WTC11 (cell line): ENCODE data around the gene CHD9. TPM values are rescaled to one million over a fixed set of nuclear protein-coding genes. Genes with fewer than 3 reads are reported as not detected.

Source experiments
- ATAC-seq: fragments of 200-7000 bp; cut with Tn5 transposase; 2 replicates; pipeline ENCODE4 v1.10.0; 2021; ENCODE audit warnings: mild to moderate bottlenecking, moderate library complexity
- CTCF ChIA-PET: fragments of 300-600 bp; sonication (Branson Sonifier 250); formaldehyde crosslinking; loops from one replicate; lab custom pipeline; 2021; ENCODE audit warnings: antibody characterized with exemption; lab: Charles Lee
- POLR2A ChIA-PET: fragments of 350-600 bp; sonication (Branson Sonifier 250); formaldehyde crosslinking; loops from one replicate; lab custom pipeline; 2021; ENCODE audit warnings: antibody characterized with exemption; lab: Charles Lee
- DNase-seq: peaks from one replicate; pipeline ENCODE4 v3.0.0; 2021; ENCODE audit warnings: low spot score
- H3K27ac Mint-ChIP-seq: 2 replicates; pipeline ENCODE4 v1.8.0; 2021; ENCODE audit warnings: mixed read lengths
- H3K27me3 Mint-ChIP-seq: 2 replicates; pipeline ENCODE4 v1.8.0; 2021; ENCODE audit warnings: low read depth, mild to moderate bottlenecking, moderate library complexity, mixed read lengths
- H3K36me3 Mint-ChIP-seq: 2 replicates; pipeline ENCODE4 v1.8.0; 2021; ENCODE audit warnings: mixed read lengths
- H3K4me1 Mint-ChIP-seq: 2 replicates; pipeline ENCODE4 v1.8.0; 2022; ENCODE audit warnings: mixed read lengths
- H3K4me3 Mint-ChIP-seq: 2 replicates; pipeline ENCODE4 v1.8.0; 2021; ENCODE audit warnings: mild to moderate bottlenecking, moderate library complexity, mixed read lengths
- H3K9me3 Mint-ChIP-seq: 2 replicates; pipeline ENCODE4 v1.8.0; 2021; ENCODE audit warnings: mixed read lengths
- CREB1 ChIP-seq: sonication (generic); formaldehyde crosslinking; IDR thresholded peaks from 2 replicates; pipeline ENCODE4 v1.8.0; 2023; ENCODE audit warnings: mild to moderate bottlenecking, missing genetic modification reagents
- E2F1 ChIP-seq: sonication (generic); formaldehyde crosslinking; IDR thresholded peaks from 2 replicates; pipeline ENCODE4 v1.8.0; 2022; ENCODE audit warnings: mild to moderate bottlenecking, missing genetic modification reagents
- EMX1 ChIP-seq: fragments of 250-450 bp; sonication (Bioruptor Pico); IDR thresholded peaks from 2 replicates; pipeline ENCODE4 v1.8.0; 2021; ENCODE audit warnings: mild to moderate bottlenecking
- ERG ChIP-seq: fragments of 250-450 bp; sonication (Bioruptor Pico); IDR thresholded peaks from 2 replicates; pipeline ENCODE4 v1.8.0; 2021; ENCODE audit warnings: mild to moderate bottlenecking
- ETV6 ChIP-seq: sonication (generic); formaldehyde crosslinking; IDR thresholded peaks from 2 replicates; pipeline ENCODE4 v1.8.1; 2022; ENCODE audit warnings: mild to moderate bottlenecking, missing genetic modification reagents
- GTF2I ChIP-seq: fragments of 250-450 bp; sonication (Bioruptor Pico); conservative IDR thresholded peaks from 2 replicates; pipeline ENCODE4 v1.4.0; 2021; ENCODE audit warnings: mild to moderate bottlenecking
- HMGA2 ChIP-seq: fragments of 250-450 bp; sonication (Bioruptor Pico); IDR thresholded peaks from 2 replicates; pipeline ENCODE4 v1.4.0; 2021; ENCODE audit warnings: mild to moderate bottlenecking, moderate library complexity
- KAT7 ChIP-seq: sonication (generic); formaldehyde crosslinking; IDR thresholded peaks from 2 replicates; pipeline ENCODE4 v1.8.1; 2023; ENCODE audit warnings: missing genetic modification reagents, mild to moderate bottlenecking, borderline replicate concordance
- NFE2L1 ChIP-seq: sonication (generic); formaldehyde crosslinking; IDR thresholded peaks from 2 replicates; pipeline ENCODE4 v1.8.1; 2023; ENCODE audit warnings: missing genetic modification reagents
- OVOL2 ChIP-seq: fragments of 250-450 bp; sonication (Bioruptor Pico); IDR thresholded peaks from 2 replicates; pipeline ENCODE4 v1.9.0; 2021; ENCODE audit warnings: mild to moderate bottlenecking, borderline replicate concordance
- PREB ChIP-seq: sonication (generic); formaldehyde crosslinking; IDR thresholded peaks from 2 replicates; pipeline ENCODE4 v1.8.1; 2022; ENCODE audit warnings: mild to moderate bottlenecking, missing genetic modification reagents, moderate library complexity, borderline replicate concordance
- RORB ChIP-seq: fragments of 250-450 bp; sonication (Bioruptor Pico); IDR thresholded peaks from 2 replicates; pipeline ENCODE4 v1.9.0; 2021; ENCODE audit warnings: mild to moderate bottlenecking
- SP1 ChIP-seq: sonication (generic); formaldehyde crosslinking; conservative IDR thresholded peaks from 2 replicates; pipeline ENCODE4 v1.8.1; 2022; ENCODE audit warnings: missing genetic modification reagents
- USF2 ChIP-seq: sonication (generic); formaldehyde crosslinking; IDR thresholded peaks from 2 replicates; pipeline ENCODE4 v1.8.1; 2023; ENCODE audit warnings: mild to moderate bottlenecking, missing genetic modification reagents, moderate library complexity
- ZBTB43 ChIP-seq: sonication (generic); formaldehyde crosslinking; IDR thresholded peaks from 2 replicates; pipeline ENCODE4 v1.8.1; 2023; ENCODE audit warnings: mild to moderate bottlenecking, missing genetic modification reagents
- ZNF396 ChIP-seq: fragments of 250-450 bp; sonication (Bioruptor Pico); IDR thresholded peaks from 2 replicates; pipeline ENCODE4 v1.8.0; 2021; ENCODE audit warnings: mild to moderate bottlenecking, moderate library complexity, borderline replicate concordance
- ZNF423 ChIP-seq: fragments of 250-450 bp; sonication (Bioruptor Pico); IDR thresholded peaks from 2 replicates; pipeline ENCODE4 v2.1.2; 2022; ENCODE audit warnings: mild to moderate bottlenecking, moderate library complexity
- total RNA-seq: library from RNA; stranded (reverse); gene quantifications from 3 replicates; pipeline ENCODE4 v1.2.3, GENCODE V29; 2021
- TF ChIP-seq, protein P1 (sequence below): sonication (generic); formaldehyde crosslinking; IDR thresholded peaks from 2 replicates; pipeline ENCODE4 v1.8.1; 2022; ENCODE audit warnings: mild to moderate bottlenecking, moderate library complexity, missing genetic modification reagents
- TF ChIP-seq, protein P2 (sequence below): fragments of 250-450 bp; sonication (Bioruptor Pico); IDR thresholded peaks from 2 replicates; pipeline ENCODE4 v1.9.0; 2021; ENCODE audit warnings: mild to moderate bottlenecking
- TF ChIP-seq, protein P3 (sequence below): sonication (generic); formaldehyde crosslinking; IDR thresholded peaks from 2 replicates; pipeline ENCODE4 v1.8.0; 2023; ENCODE audit warnings: mild to moderate bottlenecking, missing genetic modification reagents
- TF ChIP-seq, protein P4 (sequence below): sonication (generic); formaldehyde crosslinking; IDR thresholded peaks from 2 replicates; pipeline ENCODE4 v1.8.1; 2023; ENCODE audit warnings: mild to moderate bottlenecking, missing genetic modification reagents, moderate library complexity
- TF ChIP-seq, protein P5 (sequence below): fragments of 250-450 bp; sonication (Bioruptor Pico); IDR thresholded peaks from 2 replicates; pipeline ENCODE4 v2.1.2; 2022; ENCODE audit warnings: mild to moderate bottlenecking, moderate library complexity

Gene CHD9
- total RNA-seq, 1 experiment from 2014 or later = 31.3 TPM

DNA sequence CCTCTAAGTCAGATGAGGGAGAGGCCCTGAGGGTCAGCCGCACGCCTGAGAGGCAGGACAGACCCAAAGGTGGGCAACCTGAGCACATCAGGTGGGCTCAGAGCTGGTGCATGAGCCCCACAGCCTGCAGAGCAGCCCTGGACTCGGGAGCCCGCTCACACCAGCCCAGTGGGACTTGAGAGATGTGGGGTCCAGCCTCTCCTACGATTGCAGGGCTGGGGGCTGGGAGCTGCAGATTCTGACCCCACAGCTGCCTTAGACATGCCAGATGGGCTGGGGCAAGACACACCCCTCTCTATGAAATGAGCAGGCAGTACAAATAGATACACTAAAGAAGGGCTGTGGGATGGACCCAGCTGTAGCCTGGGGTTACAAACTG lies 302.4 kb downstream of the CHD9 start:
- Mint-ChIP-seq H3K4me3 (no peak overlapping the region), H3K36me3 (no peaks in the 10 kb centered on the region), H3K4me1 (peaks cover 5% of the 10 kb centered on the region; the same call in 1 of the 2 replicates), H3K27me3 (no peaks in the 10 kb centered on the region), H3K9me3 (no peaks in the 10 kb centered on the region), H3K27ac (no peak overlapping the region)
- POLR2A ChIA-PET = no interaction called here
- DNase-seq (no peak), ATAC-seq (no peak)
- TF ChIP-seq, protein P1, sequence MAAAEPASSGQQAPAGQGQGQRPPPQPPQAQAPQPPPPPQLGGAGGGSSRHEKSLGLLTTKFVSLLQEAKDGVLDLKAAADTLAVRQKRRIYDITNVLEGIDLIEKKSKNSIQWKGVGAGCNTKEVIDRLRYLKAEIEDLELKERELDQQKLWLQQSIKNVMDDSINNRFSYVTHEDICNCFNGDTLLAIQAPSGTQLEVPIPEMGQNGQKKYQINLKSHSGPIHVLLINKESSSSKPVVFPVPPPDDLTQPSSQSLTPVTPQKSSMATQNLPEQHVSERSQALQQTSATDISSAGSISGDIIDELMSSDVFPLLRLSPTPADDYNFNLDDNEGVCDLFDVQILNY = no peak
- TF ChIP-seq ZNF396 (no peak), HMGA2 (CRISPR knock-in tag) (no peak), CREB1 (CRISPR knock-in tag) (no peak), ZNF423 (CRISPR knock-in tag) (no peak), E2F1 (CRISPR knock-in tag) (no peak), GTF2I (no peak), USF2 (CRISPR knock-in tag) (no peak), KAT7 (CRISPR knock-in tag) (no peak), RORB (CRISPR knock-in tag) (no peak), ETV6 (CRISPR knock-in tag) (no peak), EMX1 (CRISPR knock-in tag) (no peak), ERG (CRISPR knock-in tag) (no peak), NFE2L1 (CRISPR knock-in tag) (no peak)
- TF ChIP-seq, protein P2, sequence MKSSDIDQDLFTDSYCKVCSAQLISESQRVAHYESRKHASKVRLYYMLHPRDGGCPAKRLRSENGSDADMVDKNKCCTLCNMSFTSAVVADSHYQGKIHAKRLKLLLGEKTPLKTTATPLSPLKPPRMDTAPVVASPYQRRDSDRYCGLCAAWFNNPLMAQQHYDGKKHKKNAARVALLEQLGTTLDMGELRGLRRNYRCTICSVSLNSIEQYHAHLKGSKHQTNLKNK (CRISPR knock-in tag) = no peak
- TF ChIP-seq, protein P3, sequence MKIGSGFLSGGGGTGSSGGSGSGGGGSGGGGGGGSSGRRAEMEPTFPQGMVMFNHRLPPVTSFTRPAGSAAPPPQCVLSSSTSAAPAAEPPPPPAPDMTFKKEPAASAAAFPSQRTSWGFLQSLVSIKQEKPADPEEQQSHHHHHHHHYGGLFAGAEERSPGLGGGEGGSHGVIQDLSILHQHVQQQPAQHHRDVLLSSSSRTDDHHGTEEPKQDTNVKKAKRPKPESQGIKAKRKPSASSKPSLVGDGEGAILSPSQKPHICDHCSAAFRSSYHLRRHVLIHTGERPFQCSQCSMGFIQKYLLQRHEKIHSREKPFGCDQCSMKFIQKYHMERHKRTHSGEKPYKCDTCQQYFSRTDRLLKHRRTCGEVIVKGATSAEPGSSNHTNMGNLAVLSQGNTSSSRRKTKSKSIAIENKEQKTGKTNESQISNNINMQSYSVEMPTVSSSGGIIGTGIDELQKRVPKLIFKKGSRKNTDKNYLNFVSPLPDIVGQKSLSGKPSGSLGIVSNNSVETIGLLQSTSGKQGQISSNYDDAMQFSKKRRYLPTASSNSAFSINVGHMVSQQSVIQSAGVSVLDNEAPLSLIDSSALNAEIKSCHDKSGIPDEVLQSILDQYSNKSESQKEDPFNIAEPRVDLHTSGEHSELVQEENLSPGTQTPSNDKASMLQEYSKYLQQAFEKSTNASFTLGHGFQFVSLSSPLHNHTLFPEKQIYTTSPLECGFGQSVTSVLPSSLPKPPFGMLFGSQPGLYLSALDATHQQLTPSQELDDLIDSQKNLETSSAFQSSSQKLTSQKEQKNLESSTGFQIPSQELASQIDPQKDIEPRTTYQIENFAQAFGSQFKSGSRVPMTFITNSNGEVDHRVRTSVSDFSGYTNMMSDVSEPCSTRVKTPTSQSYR (CRISPR knock-in tag) = no peak
- CTCF ChIA-PET = interaction anchor here (0.6 to 2.3 kb wide), 6 partner anchors 13 to 1555 kb away, joined by 3 to 7 read pairs (median 4); no protein-coding TSS in a partner anchor

DNA sequence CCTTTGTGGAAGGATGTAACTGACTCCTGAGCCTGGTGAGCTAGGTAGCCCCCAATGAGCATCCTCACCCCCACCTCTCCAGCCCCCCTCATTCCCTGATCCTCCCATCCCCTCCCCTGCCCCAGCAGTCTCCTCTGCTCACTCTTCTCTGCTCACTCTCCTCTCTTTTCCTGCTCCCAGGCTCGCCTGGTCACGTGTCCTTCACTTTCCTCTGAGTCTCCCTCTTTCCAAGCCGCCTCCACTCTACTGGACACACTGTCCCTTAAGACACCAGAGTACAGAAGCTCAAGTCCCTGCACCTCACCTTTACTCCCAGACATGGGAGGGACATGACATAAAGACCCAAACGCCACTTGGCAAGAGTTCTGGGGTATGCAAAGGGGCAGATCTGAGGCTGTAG lies 303.2 kb downstream of the CHD9 start:
- no peak overlapping the region for H3K27ac Mint-ChIP-seq
- no peak for DNase-seq
- no peaks in the 10 kb centered on the region for H3K36me3 Mint-ChIP-seq
- ATAC-seq = no peak
- no peak overlapping the region for H3K4me3 Mint-ChIP-seq
- ChIA-PET POLR2A (no interaction called here), CTCF (interaction anchor here (1.2 to 1.6 kb wide), 2 partner anchors 75 to 152 kb away, joined by 3 to 4 read pairs; no protein-coding TSS in a partner anchor)
- peaks cover 5% of the 10 kb centered on the region; the same call in 1 of the 2 replicates for H3K4me1 Mint-ChIP-seq
- H3K9me3 Mint-ChIP-seq = no peaks in the 10 kb centered on the region
- no peaks in the 10 kb centered on the region for H3K27me3 Mint-ChIP-seq
- TF ChIP-seq SP1 (CRISPR knock-in tag) (no peak), PREB (CRISPR knock-in tag) (no peak), OVOL2 (CRISPR knock-in tag) (no peak), ZBTB43 (no peak)
- TF ChIP-seq, protein P4, sequence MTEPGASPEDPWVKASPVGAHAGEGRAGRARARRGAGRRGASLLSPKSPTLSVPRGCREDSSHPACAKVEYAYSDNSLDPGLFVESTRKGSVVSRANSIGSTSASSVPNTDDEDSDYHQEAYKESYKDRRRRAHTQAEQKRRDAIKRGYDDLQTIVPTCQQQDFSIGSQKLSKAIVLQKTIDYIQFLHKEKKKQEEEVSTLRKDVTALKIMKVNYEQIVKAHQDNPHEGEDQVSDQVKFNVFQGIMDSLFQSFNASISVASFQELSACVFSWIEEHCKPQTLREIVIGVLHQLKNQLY (CRISPR knock-in tag) = no peak
- TF ChIP-seq, protein P1 = no peak
- TF ChIP-seq, protein P5, sequence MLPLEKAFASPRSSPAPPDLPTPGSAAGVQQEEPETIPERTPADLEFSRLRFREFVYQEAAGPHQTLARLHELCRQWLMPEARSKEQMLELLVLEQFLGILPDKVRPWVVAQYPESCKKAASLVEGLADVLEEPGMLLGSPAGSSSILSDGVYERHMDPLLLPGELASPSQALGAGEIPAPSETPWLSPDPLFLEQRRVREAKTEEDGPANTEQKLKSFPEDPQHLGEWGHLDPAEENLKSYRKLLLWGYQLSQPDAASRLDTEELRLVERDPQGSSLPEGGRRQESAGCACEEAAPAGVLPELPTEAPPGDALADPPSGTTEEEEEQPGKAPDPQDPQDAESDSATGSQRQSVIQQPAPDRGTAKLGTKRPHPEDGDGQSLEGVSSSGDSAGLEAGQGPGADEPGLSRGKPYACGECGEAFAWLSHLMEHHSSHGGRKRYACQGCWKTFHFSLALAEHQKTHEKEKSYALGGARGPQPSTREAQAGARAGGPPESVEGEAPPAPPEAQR = no peak
